ENCODE data around the gene ZNF525.
"Not testable (repeated sequence)": the region's sequence is repeated elsewhere in the genome, so short reads cannot be mapped to it uniquely, and the experiment has no call there.

Gene ZNF525

DNA sequence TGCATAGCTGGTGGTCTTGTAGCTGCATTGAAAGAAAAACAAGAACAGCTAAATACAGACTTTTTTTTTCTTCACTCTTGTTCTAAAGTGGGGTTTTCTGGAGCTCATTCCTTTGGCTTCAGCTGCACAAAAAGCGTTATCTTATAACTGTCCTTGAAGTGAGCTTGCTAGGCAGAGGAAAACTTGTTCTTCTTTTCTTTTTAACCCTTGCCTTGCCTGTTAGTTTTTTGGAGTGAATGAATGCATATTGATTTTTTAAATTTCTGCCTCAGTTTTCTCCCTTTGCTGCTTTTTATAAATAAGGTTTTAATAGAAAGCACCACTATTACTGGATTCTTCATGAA, 31.0 kb downstream of the ZNF525 start:
- no peak for DNase-seq

DNA sequence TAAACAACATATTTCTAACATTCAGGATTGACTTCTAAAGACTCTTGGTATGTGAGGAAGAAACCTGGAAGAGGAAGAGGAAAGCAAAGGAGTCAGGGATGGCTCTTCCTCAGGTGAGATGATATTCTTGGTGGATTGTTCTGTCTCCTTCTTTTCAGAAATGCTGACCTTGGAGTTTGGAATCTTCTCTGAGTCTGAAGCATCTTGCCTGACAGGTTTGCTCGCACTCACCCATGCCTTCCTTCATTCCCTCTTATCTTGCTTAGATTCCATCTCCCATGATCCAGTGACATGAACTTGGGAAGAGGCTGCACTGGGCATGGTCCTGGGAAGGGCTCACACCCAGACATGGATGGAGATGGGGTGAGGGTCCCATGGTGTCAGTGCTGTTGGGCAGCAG, 32.4 kb downstream of the ZNF525 start:
- DNase-seq, result not testable (repeated sequence)

GRCh38 chr19:53409505-53410204, 44.1 kb downstream of the ZNF525 start:
- no peak for DNase-seq

DNA sequence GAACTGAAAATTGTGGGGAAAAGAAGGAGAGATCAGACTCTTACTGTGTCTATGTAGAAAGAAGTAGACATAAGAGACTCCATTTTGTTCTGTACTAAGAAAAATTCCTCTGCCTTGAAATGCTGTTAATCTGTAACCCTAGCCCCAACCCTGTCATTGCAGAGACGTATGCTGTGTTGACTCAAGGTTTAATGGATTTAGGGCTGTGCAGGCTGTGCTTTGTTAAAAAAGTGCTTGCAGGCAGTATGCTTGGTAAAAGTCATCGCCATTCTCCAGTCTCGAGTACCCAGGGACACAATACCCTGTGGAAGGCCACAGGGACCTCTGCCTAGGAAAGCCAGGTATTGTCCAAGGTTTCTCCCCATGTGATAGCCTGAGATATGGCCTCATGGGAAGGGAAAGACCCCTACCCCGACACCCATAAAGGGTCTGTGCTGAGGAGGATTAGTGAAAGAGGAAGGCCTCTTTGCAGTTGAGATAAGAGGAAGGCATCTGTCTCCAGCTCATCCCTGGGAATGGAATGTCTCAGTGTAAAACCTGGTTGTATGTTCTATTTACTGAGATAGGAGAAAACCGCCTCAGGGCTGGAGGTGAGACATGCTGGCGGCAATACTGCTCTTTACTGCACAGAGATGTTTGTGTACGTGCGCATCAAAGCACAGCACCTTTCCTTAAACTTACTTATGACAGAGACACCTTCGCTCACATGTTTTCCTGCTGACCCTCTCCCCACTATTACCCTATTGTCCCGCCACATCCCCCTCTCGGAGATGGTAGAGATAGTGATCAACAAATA, 55.2 kb downstream of the ZNF525 start:
- DNase-seq, result not testable (repeated sequence)

GRCh38 chr19:53422551-53422950, 57.0 kb downstream of the ZNF525 start:
- no peak for DNase-seq

DNA sequence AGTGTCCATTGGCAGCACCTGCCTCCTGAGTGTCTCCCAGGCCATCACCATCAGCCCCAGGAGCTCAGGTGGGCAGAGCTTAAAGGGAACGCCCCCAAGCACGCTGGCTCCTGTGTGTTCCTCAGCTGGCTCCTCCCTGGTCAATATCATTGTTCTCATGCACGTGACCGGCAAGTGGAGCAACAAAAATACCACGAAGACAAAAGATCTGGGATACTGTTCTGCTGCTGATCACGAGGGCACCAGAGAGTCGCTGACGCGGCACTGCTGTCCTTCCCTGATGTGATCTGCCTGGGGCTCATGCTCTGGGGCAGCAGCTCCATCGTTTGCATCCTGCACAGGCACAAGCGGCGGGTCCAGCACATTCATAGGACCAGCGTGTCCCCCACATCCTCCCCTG, 57.6 kb downstream of the ZNF525 start:
- not testable (repeated sequence) for DNase-seq

DNA sequence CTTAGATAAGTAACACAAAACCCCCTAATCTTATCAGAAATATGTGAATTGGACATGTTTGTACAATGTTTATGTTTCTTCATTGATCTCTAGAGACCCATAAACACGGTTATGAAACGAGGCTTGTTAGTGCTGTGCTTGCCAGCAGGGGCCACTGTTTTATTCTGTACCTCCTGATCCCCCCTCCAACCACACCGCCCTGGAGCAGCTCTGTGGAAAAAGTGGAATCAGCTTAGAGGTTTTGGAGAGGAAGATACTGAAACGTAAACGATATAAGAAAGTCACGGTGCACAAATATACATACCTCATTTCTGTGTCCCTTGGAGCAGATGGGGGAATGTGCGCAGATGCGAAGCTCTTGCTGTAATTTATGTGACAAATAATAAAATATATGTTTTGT, 58.2 kb downstream of the ZNF525 start:
- DNase-seq, result not testable (repeated sequence)

DNA sequence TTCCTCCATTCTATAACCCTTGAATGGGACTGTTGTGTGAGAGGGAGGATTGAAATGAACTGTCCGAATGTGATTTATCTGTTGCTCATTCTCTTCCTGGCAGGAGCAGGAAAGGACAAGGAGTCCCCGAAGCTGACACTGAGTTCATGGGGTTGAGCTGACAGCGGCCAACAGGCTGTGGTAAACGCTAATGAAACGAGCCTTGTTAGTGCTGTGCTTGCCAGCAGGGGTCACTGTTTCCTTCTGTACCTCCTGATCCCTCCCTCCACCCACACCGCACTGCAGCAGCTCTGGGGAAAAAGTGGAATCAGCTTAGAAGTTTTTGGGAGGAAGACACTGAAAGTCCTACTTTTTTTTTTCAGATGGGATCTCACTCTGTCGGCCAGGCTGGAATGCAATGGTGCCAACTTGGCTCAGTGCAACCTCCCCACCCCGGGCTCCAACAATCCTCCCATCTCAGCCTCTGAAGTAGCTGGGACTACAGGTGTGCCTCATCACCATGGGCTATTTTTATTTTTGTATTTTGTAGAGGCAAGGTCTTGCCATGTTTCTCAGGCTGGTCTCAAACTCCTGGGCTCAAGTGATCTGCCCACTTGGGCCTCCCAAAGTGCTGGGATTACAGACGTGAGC, 59.6 kb downstream of the ZNF525 start:
- peak; percentile 63 to 74 for DNase-seq

DNA sequence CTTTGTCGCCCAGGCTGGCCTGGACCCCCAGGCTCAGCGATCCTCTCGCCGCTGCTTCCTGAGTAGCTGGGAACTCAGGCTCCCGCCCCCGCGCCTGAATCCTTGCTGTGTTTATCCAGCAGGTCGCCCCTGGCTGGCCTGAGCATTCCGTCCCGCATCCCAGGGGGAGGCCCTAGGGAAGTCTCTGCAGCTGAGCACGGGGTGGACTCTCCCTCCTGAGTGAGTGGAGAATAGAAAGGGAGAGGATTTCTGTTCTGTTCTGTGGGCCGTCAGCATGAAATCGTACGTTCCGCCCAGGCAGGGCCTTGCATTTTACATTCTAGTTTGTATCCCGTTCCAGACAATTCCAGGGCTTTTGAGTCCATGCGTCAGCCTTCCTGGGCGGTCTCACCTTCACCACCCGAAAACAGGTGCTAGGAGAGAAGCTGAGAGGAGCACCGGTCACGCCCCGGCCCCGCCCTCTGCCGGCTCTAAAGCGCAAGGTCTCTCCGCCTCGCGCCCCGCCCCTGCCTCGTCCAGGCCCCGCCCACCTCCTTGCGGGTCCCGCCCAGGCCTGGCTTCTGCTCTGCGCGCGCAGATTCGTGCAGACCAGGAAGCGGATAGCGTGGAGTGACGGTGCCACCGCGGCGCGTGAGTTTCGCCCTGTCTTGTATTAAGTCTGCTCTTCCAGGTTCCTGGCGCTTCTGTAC, 66.0 kb downstream of the ZNF525 start, which contains the start of gene ZNF761:
ZNF761 (plus strand) TSS at position 586 of the 689 bp plus-strand sequence. CDS start 15,285 bp downstream, outside the sequence.
- peak; percentile 95 to 97 for DNase-seq

DNA sequence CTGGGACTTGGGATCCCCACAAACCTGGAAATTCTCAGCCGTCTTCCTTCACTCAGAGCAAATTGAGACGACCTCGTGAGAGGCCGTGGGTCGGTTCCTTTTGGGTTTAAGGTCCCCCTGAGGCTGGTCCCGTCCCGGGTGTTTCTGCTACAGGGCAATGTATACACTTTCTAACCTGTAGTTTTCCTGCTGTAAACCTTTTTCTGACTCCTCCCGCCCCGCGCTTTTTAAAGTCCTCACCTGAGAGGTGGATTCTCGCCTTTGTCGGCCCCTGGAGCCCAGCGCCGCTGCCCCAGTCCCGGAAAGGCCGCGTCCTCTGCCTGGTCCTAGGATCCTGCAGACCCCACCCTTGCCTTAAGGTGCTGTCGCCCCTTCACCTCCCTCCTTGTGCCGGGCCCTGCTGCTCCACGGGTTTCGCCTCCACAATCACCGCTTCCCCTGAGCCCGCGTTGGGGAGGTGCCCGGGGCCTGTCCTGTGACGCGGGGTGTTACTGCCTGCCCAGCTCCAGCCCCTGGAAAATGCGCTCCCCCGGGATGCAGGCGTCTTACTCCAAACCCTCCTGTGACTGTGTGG, 66.7 kb downstream of the ZNF525 start:
- no peak for DNase-seq
